OCI-LY7 (cell line): ENCODE results near the gene MRPL53. TPM values are rescaled to one million over a fixed set of nuclear protein-coding genes. Genes with fewer than 3 reads are reported as not detected.

Experiments
- BruUV-seq: library from RNA; stranded (reverse); fragments of 400-500 nt; replicated peaks from 2 replicates; lab custom pipeline; 2021; lab: Mats Ljungman, UMichigan
- CTCF ChIA-PET: fragments of 300-600 bp; sonication (Branson Sonifier 250); formaldehyde crosslinking; loops from one replicate; lab custom pipeline; 2022; ENCODE audit warnings: antibody characterized with exemption; ENCODE audit not compliant: unreplicated experiment; lab: Charles Lee
- POLR2A ChIA-PET: fragments of 300-600 bp; sonication (Branson Sonifier 250); formaldehyde crosslinking; loops from one replicate; lab custom pipeline; 2022; ENCODE audit warnings: antibody characterized with exemption; lab: Charles Lee
- DNase-seq: peaks from one replicate; pipeline ENCODE4 v3.0.0-alpha.2; 2015; ENCODE audit warnings: low spot score
- H2AFZ ChIP-seq: fragments of 200-600 bp; sonication (generic), shearing (Covaris generic); 2 replicates; pipeline ENCODE4 v1.6.1; 2014; ENCODE audit warnings: mild to moderate bottlenecking, antibody characterized with exemption, low read length, moderate library complexity
- H3K27ac ChIP-seq: fragments of 200-600 bp; sonication (generic); 2 replicates; pipeline ENCODE4 v1.5.1; 2014; ENCODE audit warnings: mixed run types, low read depth, mild to moderate bottlenecking, moderate library complexity, low read length, inconsistent platforms; ENCODE audit not compliant: poor library complexity, severe bottlenecking
- H3K36me3 ChIP-seq: fragments of 200-600 bp; sonication (generic); 2 replicates; pipeline ENCODE4 v1.6.1; 2014; ENCODE audit warnings: mild to moderate bottlenecking, antibody characterized with exemption, low read length, moderate library complexity, mixed read lengths; ENCODE audit not compliant: insufficient read depth
- H3K4me1 ChIP-seq: fragments of 200-600 bp; sonication (generic); 2 replicates; pipeline ENCODE4 v1.5.1; 2014; ENCODE audit warnings: mild to moderate bottlenecking, low read length; ENCODE audit not compliant: insufficient read depth, poor library complexity, severe bottlenecking
- H3K4me2 ChIP-seq: fragments of 200-600 bp; sonication (generic); 2 replicates; pipeline ENCODE4 v1.6.1; 2014; ENCODE audit warnings: mild to moderate bottlenecking, low read length
- H3K4me3 ChIP-seq: fragments of 200-600 bp; sonication (generic); 2 replicates; pipeline ENCODE4 v1.5.1; 2014; ENCODE audit warnings: mild to moderate bottlenecking, low read depth, low read length; ENCODE audit not compliant: poor library complexity, severe bottlenecking
- H3K79me2 ChIP-seq: fragments of 200-600 bp; sonication (generic); 2 replicates; pipeline ENCODE4 v1.6.1; 2016; ENCODE audit warnings: low read depth, mild to moderate bottlenecking, low read length, moderate library complexity, mixed read lengths; ENCODE audit not compliant: insufficient read depth
- H3K9me2 ChIP-seq: fragments of 200-600 bp; sonication (generic); 2 replicates; pipeline ENCODE4 v1.6.1; 2016; ENCODE audit warnings: mild to moderate bottlenecking, low read length, mixed read lengths; ENCODE audit not compliant: insufficient read depth
- H3K9me3 ChIP-seq: fragments of 200-600 bp; sonication (generic); 2 replicates; pipeline ENCODE4 v1.6.1; 2014; ENCODE audit warnings: mild to moderate bottlenecking, mixed run types, low read length, mixed read lengths
- H4K20me1 ChIP-seq: fragments of 200-600 bp; sonication (generic); 2 replicates; pipeline ENCODE4 v1.6.1; 2014; ENCODE audit warnings: mild to moderate bottlenecking, antibody characterized with exemption, low read length, moderate library complexity, mixed read lengths; ENCODE audit not compliant: insufficient read depth
- EZH2phosphoT487 ChIP-seq: fragments of 200-600 bp; sonication (generic); IDR thresholded peaks from 2 replicates; pipeline ENCODE4 v1.6.1; 2018; ENCODE audit warnings: low read depth, borderline replicate concordance, mild to moderate bottlenecking, mixed run types, antibody characterized with exemption, low read length, moderate library complexity, mixed read lengths
- intact Hi-C: fragments of 100-400 bp; cut with micrococcal nuclease; formaldehyde crosslinking; loops from one replicate; pipeline ENCODE4 v1.10.0; 2022; ENCODE audit not compliant: unreplicated experiment
- total RNA-seq, 2 experiments: library from RNA; depleted of rRNA in 1 of 2; stranded (reverse); fragments of >200 nt in 1 of 2; shearing (Covaris generic) in 1 of 2; gene quantifications; 2 replicates each; pipeline ENCODE4 v1.2.3, GENCODE V29; 2014 to 2022
- TF ChIP-seq, protein P1 (sequence below): fragments of 200-600 bp; sonication (generic); conservative IDR thresholded peaks from 2 replicates; pipeline ENCODE4 v1.5.1; 2014; ENCODE audit warnings: mild to moderate bottlenecking, antibody characterized with exemption, low read length, moderate library complexity, mixed read lengths

Gene MRPL53
- total RNA-seq, 2 experiments from 2014 or later, result 85.7 to 102 TPM

- Histone ChIP-seq H3K4me1 (peaks cover 7% of the 10 kb centered on the region), H3K36me3 (no peaks in the 10 kb centered on the region), H3K27ac (no peak overlapping the region), H3K4me2 (no peak overlapping the region), H3K79me2 (no peaks in the 10 kb centered on the region), H3K4me3 (no peak overlapping the region), H3K9me2 (no peaks in the 10 kb centered on the region), H2AFZ (no peak overlapping the region), H4K20me1 (no peaks in the 10 kb centered on the region), H3K9me3 (no peaks in the 10 kb centered on the region)
- TF ChIP-seq, protein P1, sequence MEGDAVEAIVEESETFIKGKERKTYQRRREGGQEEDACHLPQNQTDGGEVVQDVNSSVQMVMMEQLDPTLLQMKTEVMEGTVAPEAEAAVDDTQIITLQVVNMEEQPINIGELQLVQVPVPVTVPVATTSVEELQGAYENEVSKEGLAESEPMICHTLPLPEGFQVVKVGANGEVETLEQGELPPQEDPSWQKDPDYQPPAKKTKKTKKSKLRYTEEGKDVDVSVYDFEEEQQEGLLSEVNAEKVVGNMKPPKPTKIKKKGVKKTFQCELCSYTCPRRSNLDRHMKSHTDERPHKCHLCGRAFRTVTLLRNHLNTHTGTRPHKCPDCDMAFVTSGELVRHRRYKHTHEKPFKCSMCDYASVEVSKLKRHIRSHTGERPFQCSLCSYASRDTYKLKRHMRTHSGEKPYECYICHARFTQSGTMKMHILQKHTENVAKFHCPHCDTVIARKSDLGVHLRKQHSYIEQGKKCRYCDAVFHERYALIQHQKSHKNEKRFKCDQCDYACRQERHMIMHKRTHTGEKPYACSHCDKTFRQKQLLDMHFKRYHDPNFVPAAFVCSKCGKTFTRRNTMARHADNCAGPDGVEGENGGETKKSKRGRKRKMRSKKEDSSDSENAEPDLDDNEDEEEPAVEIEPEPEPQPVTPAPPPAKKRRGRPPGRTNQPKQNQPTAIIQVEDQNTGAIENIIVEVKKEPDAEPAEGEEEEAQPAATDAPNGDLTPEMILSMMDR, result no peak
- TF ChIP-seq EZH2phosphoT487, result no peak
- POLR2A ChIA-PET, result interaction anchor here (0.6 kb wide), 1 partner anchor 58 kb away, joined by 3 read pairs; the partner anchor contains the start of gene INO80B
- intact Hi-C loops, result no loop called here
- no TSS peak for BruUV-seq
- CTCF ChIA-PET, result no interaction called here
- no peak for DNase-seq
Measured at GRCh38 chr2:74512744-74513604, 40.5 kb upstream of the MRPL53 start.

- Histone ChIP-seq H3K4me1 (peaks cover 13% of the 10 kb centered on the region), H3K36me3 (no peaks in the 10 kb centered on the region), H3K9me3 (no peaks in the 10 kb centered on the region), H3K9me2 (no peaks in the 10 kb centered on the region), H3K27ac (no peak overlapping the region), H3K79me2 (peaks cover 5% of the 10 kb centered on the region; the same call in 1 of the 2 replicates), H2AFZ (no peak overlapping the region), H3K4me3 (no peak overlapping the region), H3K4me2 (no peak overlapping the region), H4K20me1 (no peaks in the 10 kb centered on the region)
- ChIA-PET CTCF (no interaction called here), POLR2A (interaction anchor here (0.7 to 2.9 kb wide), 4 partner anchors 18 to 774 kb away, joined by 3 to 14 read pairs (median 4); partner anchors contain the start of genes AUP1, HTRA2, INO80B and TPRKB)
- DNase-seq, result no peak
- intact Hi-C loops, result no loop called here
- BruUV-seq, result no TSS peak
- TF ChIP-seq, protein P1, result no peak
- no peak for TF ChIP-seq EZH2phosphoT487
Measured at GRCh38 chr2:74511104-74511989, 38.9 kb upstream of the MRPL53 start.
